OCI-LY3 (cell line): ENCODE data around the gene SLC52A3.

Experiments
- H2AFZ ChIP-seq: fragments of 200-600, 300-600 bp; shearing (Covaris generic); 2 replicates; pipeline ENCODE4 v1.6.0; 2014; ENCODE audit warnings: antibody characterized with exemption, low read depth, low read length
- H3K27ac ChIP-seq: fragments of 200-600, 300-600 bp; sonication (generic); 2 replicates; pipeline ENCODE4 v1.5.1; 2014; ENCODE audit warnings: mild to moderate bottlenecking, low read length, moderate library complexity, mixed read lengths
- H3K27me3 ChIP-seq: fragments of 200-600, 300-600 bp; sonication (generic); 2 replicates; pipeline ENCODE4 v1.6.1; 2014; ENCODE audit warnings: low read depth, low read length, mixed read lengths
- H3K36me3 ChIP-seq: fragments of 200-600, 300-600 bp; sonication (generic); replicated peaks from 2 replicates; pipeline ENCODE3; 2014; ENCODE audit warnings: low read depth, low read length, mixed read lengths
- H3K4me1 ChIP-seq: fragments of 300-600, 200-600 bp; sonication (generic); 2 replicates; pipeline ENCODE4 v1.6.1; 2014; ENCODE audit warnings: low read length, mixed read lengths
- H3K4me2 ChIP-seq: fragments of 200-600, 300-600 bp; sonication (generic); 2 replicates; pipeline ENCODE4 v1.6.1; 2014; ENCODE audit warnings: low read length, mixed read lengths
- H3K4me3 ChIP-seq: fragments of 300-600, 200-600 bp; sonication (generic); 2 replicates; pipeline ENCODE4 v1.5.1; 2014; ENCODE audit warnings: antibody characterized with exemption, mild to moderate bottlenecking, low read length, moderate library complexity
- H3K79me2 ChIP-seq: fragments of 300-600, 200-600 bp; shearing (Covaris generic); 2 replicates; pipeline ENCODE4 v1.6.1; 2014; ENCODE audit warnings: mild to moderate bottlenecking, low read length, mixed read lengths
- H3K9ac ChIP-seq: fragments of 300-600, 200-600 bp; shearing (Covaris generic); 2 replicates; pipeline ENCODE4 v1.6.0; 2014; ENCODE audit warnings: mild to moderate bottlenecking, low read length, moderate library complexity
- H3K9me3 ChIP-seq: fragments of 200-600, 300-600 bp; shearing (Covaris generic); 2 replicates; pipeline ENCODE4 v1.6.1; 2014; ENCODE audit warnings: low read length, mixed read lengths; ENCODE audit not compliant: insufficient read depth
- H4K20me1 ChIP-seq: fragments of 200-600, 300-600 bp; sonication (generic); 2 replicates; pipeline ENCODE4 v1.6.1; 2016; ENCODE audit warnings: low read length, mixed read lengths; ENCODE audit not compliant: insufficient read depth
- EZH2phosphoT487 ChIP-seq: fragments of 200-600 bp; shearing (Covaris generic); IDR thresholded peaks from 2 replicates; pipeline ENCODE4 v1.6.1; 2018; ENCODE audit warnings: antibody characterized with exemption, mixed run types, low read depth
- TF ChIP-seq, protein P1 (sequence below): fragments of 200-600, 300-600 bp; sonication (generic); IDR thresholded peaks from 2 replicates; pipeline ENCODE4 v1.5.1; 2014; ENCODE audit warnings: antibody characterized with exemption, low read length, low read depth

Gene SLC52A3

DNA sequence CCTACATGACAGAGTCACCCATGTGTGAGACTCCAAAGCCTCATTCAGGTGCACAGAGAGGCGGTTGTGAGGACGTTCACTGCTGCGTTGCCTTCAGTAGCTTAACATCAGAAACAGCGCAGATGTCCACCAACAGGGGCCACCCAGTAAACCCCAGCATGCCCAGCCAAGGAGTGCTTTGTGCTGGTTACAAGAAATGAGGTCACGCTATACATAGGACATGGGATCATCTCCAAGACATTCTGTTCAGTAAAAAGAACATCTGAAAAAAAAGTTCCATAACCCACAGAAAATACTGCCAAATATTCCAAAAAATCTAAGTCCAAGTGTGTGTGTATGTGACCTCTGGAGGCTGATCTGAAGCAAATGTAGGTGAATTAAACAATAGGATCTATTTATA is 16.0 kb downstream of the SLC52A3 start:
- no peaks in the 10 kb centered on the region for H3K4me1 ChIP-seq
- no peak overlapping the region for H2AFZ ChIP-seq
- no peaks in the 10 kb centered on the region for H3K9me3 ChIP-seq
- no peak for TF ChIP-seq EZH2phosphoT487
- TF ChIP-seq, protein P1, sequence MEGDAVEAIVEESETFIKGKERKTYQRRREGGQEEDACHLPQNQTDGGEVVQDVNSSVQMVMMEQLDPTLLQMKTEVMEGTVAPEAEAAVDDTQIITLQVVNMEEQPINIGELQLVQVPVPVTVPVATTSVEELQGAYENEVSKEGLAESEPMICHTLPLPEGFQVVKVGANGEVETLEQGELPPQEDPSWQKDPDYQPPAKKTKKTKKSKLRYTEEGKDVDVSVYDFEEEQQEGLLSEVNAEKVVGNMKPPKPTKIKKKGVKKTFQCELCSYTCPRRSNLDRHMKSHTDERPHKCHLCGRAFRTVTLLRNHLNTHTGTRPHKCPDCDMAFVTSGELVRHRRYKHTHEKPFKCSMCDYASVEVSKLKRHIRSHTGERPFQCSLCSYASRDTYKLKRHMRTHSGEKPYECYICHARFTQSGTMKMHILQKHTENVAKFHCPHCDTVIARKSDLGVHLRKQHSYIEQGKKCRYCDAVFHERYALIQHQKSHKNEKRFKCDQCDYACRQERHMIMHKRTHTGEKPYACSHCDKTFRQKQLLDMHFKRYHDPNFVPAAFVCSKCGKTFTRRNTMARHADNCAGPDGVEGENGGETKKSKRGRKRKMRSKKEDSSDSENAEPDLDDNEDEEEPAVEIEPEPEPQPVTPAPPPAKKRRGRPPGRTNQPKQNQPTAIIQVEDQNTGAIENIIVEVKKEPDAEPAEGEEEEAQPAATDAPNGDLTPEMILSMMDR: no peak
- no peak overlapping the region for H3K4me3 ChIP-seq
- no peaks in the 10 kb centered on the region for H4K20me1 ChIP-seq
- H3K79me2 ChIP-seq: no peaks in the 10 kb centered on the region
- no peak overlapping the region for H3K4me2 ChIP-seq
- no peaks in the 10 kb centered on the region for H3K36me3 ChIP-seq
- H3K27ac ChIP-seq: no peak overlapping the region
- no peak overlapping the region for H3K9ac ChIP-seq
- H3K27me3 ChIP-seq: peaks cover 10% of the 10 kb centered on the region; the same call in 1 of the 2 replicates

DNA sequence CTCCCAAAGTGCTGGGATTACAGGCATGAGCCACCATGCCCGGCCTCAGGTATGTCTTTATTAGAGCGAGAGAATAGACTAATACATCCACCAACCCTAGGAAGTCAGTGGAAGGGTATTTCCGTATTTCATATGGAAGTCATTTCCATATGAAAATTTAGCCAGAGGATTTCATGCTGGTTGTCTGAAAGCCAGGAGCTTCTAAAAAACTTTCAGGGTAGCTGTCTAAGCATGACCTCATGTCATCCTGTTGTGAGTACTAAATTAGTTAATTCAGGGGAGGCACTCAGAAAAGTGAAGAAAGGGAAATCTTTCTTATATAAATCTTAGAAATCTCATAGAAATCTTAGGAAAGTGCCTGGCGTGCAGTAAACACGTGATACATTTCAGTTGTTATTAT is 16.5 kb downstream of the SLC52A3 start:
- Histone ChIP-seq H3K79me2 (no peaks in the 10 kb centered on the region), H3K9ac (no peak overlapping the region), H3K36me3 (no peaks in the 10 kb centered on the region), H3K27ac (no peak overlapping the region), H3K4me3 (no peak overlapping the region), H3K27me3 (peaks cover 7% of the 10 kb centered on the region; the same call in 1 of the 2 replicates), H2AFZ (no peak overlapping the region), H3K4me1 (no peaks in the 10 kb centered on the region), H3K4me2 (no peak overlapping the region), H4K20me1 (no peaks in the 10 kb centered on the region), H3K9me3 (no peaks in the 10 kb centered on the region)
- TF ChIP-seq, protein P1: no peak
- no peak for TF ChIP-seq EZH2phosphoT487

DNA sequence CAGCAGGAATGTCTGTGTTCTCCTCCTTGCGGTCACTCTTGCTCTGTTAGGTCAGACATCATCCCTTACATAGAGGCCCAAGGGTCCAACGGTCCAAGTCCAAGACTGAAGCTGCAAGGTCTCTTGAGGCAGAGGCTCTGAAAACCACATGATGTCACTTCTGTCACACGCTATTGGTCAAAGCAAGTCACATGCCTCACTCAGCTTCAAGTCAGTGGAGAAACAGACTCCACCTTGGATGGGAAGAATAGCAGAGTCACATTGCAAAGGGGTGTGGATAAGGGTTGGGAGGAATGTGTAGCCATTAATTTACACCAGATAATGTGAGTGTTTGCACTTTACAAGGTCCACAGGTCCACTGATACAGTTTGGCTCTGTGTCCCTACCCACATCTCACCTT is 17.5 kb downstream of the SLC52A3 start:
- TF ChIP-seq EZH2phosphoT487: no peak
- TF ChIP-seq, protein P1: no peak
- H3K79me2 ChIP-seq: no peaks in the 10 kb centered on the region
- H3K27ac ChIP-seq: no peak overlapping the region
- H4K20me1 ChIP-seq: no peaks in the 10 kb centered on the region
- H3K9me3 ChIP-seq: peaks cover 3% of the 10 kb centered on the region; the same call in 1 of the 2 replicates
- H3K4me3 ChIP-seq: no peak overlapping the region
- no peak overlapping the region for H3K4me2 ChIP-seq
- H3K4me1 ChIP-seq: no peaks in the 10 kb centered on the region
- H3K27me3 ChIP-seq: peaks cover 7% of the 10 kb centered on the region; the same call in 1 of the 2 replicates
- no peak overlapping the region for H2AFZ ChIP-seq
- H3K9ac ChIP-seq: no peak overlapping the region
- H3K36me3 ChIP-seq: no peaks in the 10 kb centered on the region

DNA sequence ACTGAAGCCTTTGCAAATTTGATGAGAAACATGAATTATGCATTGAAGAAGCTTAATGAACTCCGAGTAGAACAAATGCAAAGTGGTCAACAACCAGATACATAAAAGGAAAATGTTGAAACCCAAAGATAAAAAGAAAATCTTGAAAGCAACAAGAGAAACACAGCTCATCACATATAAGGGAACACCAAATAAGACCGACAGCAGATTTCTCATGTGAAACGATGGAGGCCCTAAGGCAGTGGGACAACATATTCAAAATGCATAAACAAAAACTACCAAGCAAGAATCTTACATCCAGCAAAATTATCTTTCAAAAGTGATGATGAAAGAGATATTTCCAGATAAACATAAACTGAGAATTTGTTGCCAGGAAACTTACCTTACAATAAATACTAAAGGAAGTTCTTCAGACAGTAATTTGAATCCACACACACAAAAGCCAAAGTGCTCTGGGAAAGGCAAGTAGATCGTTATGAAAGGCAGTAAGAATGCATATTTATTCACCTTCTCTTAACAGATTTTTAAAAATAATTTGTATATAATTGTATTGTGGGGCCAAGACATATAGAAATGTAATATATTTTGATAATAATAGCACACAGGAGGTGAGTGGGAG is 22.5 kb downstream of the SLC52A3 start:
- H3K4me3 ChIP-seq: no peak overlapping the region
- no peak overlapping the region for H2AFZ ChIP-seq
- peaks cover 8% of the 10 kb centered on the region for H3K9me3 ChIP-seq
- no peaks in the 10 kb centered on the region for H3K36me3 ChIP-seq
- H3K79me2 ChIP-seq: no peaks in the 10 kb centered on the region
- TF ChIP-seq EZH2phosphoT487: no peak
- TF ChIP-seq, protein P1: no peak
- no peak overlapping the region for H3K27ac ChIP-seq
- H3K4me1 ChIP-seq: no peaks in the 10 kb centered on the region
- no peak overlapping the region for H3K4me2 ChIP-seq
- H3K27me3 ChIP-seq: peaks cover 21% of the 10 kb centered on the region; the same call in 1 of the 2 replicates
- H3K9ac ChIP-seq: no peak overlapping the region
- H4K20me1 ChIP-seq: no peaks in the 10 kb centered on the region
